H1 (cell line): ENCODE results near the gene RUNX1. TPM values are rescaled to one million over a fixed set of nuclear protein-coding genes. Genes with fewer than 3 reads are reported as not detected.

Source experiments
- CTCF ChIA-PET: fragments of 300-600 bp; sonication (Branson Sonifier 250); formaldehyde crosslinking; loops from one replicate; lab custom pipeline; 2021; ENCODE audit not compliant: partially characterized antibody; lab: Charles Lee
- POLR2A ChIA-PET: fragments of 300-600 bp; sonication (Branson Sonifier 250); formaldehyde crosslinking; loops from one replicate; lab custom pipeline; 2021; ENCODE audit warnings: inconsistent platforms; ENCODE audit not compliant: partially characterized antibody; lab: Charles Lee
- DNase-seq, 2 experiments: peaks; one replicate each; pipeline versions ENCODE4 v3.0.0 to v3.0.0-alpha.2; 2010 to 2022; ENCODE audit warnings: low spot score in 2 of 2, low read depth in 1 of 2, mixed read lengths in 1 of 2
- FAIRE-seq: peaks from 2 replicates; lab custom pipeline; 2011; peaks lifted over from hg19 to GRCh38; lab: Jason Lieb, UNC
- H2AFZ ChIP-seq: 2 replicates; pipeline ENCODE4 v1.8.1; 2012; ENCODE audit warnings: low read length, inconsistent platforms
- H2AK5ac ChIP-seq: 2 replicates; pipeline ENCODE4 v1.6.1; 2013; ENCODE audit warnings: low read depth, low read length
- H2BK120ac ChIP-seq: replicated peaks from 2 replicates; pipeline ENCODE3; 2013; ENCODE audit warnings: low read depth, low read length, inconsistent platforms
- H2BK12ac ChIP-seq: 2 replicates; pipeline ENCODE4 v1.6.1; 2013; ENCODE audit warnings: low read depth, low read length
- H2BK15ac ChIP-seq: 2 replicates; pipeline ENCODE4 v1.6.1; 2013; ENCODE audit warnings: low read length
- H2BK20ac ChIP-seq: 2 replicates; pipeline ENCODE4 v1.6.1; 2013; ENCODE audit warnings: low read length
- H2BK5ac ChIP-seq: 2 replicates; pipeline ENCODE4 v1.6.1; 2013; ENCODE audit warnings: low read depth, low read length
- H3K14ac ChIP-seq: 2 replicates; pipeline ENCODE4 v1.6.1; 2013; ENCODE audit warnings: inconsistent platforms; ENCODE audit not compliant: insufficient read length
- H3K18ac ChIP-seq: 2 replicates; pipeline ENCODE4 v1.6.1; 2013; ENCODE audit warnings: low read length; ENCODE audit errors: extremely low read depth
- H3K23ac ChIP-seq: 2 replicates; pipeline ENCODE4 v1.6.1; 2013; ENCODE audit warnings: inconsistent platforms; ENCODE audit not compliant: insufficient read length
- H3K23me2 ChIP-seq: 2 replicates; pipeline ENCODE4 v1.6.1; 2013; ENCODE audit warnings: low read depth, low read length
- H3K27ac ChIP-seq: 2 replicates; pipeline ENCODE4 v1.6.1; 2011; ENCODE audit warnings: low read depth, low read length, inconsistent platforms
- H3K27me3 ChIP-seq, 4 experiments: replicated peaks in 1 of 4; 1 replicate in 1 of 4; 2 replicates in 3 of 4; pipeline versions ENCODE4 v1.6.1 to v1.8.1; 2011 to 2013; ENCODE audit warnings: low read length in 3 of 4, mild to moderate bottlenecking in 3 of 4, inconsistent platforms in 2 of 4, mixed read lengths in 2 of 4, moderate library complexity in 1 of 4; ENCODE audit not compliant: control insufficient read depth in 3 of 4, insufficient read depth in 3 of 4; ENCODE audit errors: extremely low read depth in 1 of 4
- H3K36me3 ChIP-seq, 4 experiments: 2 replicates each; pipeline versions ENCODE4 v1.6.1 to v1.8.1; 2011 to 2013; ENCODE audit warnings: mild to moderate bottlenecking in 4 of 4, low read length in 3 of 4, moderate library complexity in 2 of 4, control low read depth in 1 of 4, inconsistent platforms in 1 of 4; ENCODE audit not compliant: insufficient read depth in 4 of 4, control insufficient read depth in 2 of 4
- H3K4ac ChIP-seq: replicated peaks from 2 replicates; pipeline ENCODE3; 2013; ENCODE audit warnings: low read length, low read depth, mixed read lengths, inconsistent platforms; ENCODE audit not compliant: insufficient read length
- H3K4me1 ChIP-seq, 4 experiments: replicated peaks in 1 of 4; 1 replicate in 1 of 4; 2 replicates in 3 of 4; pipeline versions ENCODE4 v1.6.1 to v1.8.1; 2011 to 2013; ENCODE audit warnings: low read length in 3 of 4, inconsistent platforms in 2 of 4, mixed read lengths in 1 of 4; ENCODE audit not compliant: insufficient read depth in 4 of 4, control insufficient read depth in 3 of 4
- H3K4me2 ChIP-seq, 2 experiments: 2 replicates each; pipeline versions ENCODE4 v1.6.1 to v1.8.1; 2011 to 2013; ENCODE audit warnings: low read depth in 2 of 2, low read length in 2 of 2, control low read depth in 1 of 2, inconsistent platforms in 1 of 2, mild to moderate bottlenecking in 1 of 2; ENCODE audit not compliant: insufficient read depth in 1 of 2
- H3K4me3 ChIP-seq, 4 experiments: fragments of 200-600, 300-600 bp in 1 of 4; sonication (generic), shearing (Covaris generic), sonication (Bioruptor Twin) in 1 of 4; 2 replicates each; pipeline versions ENCODE4 v1.5.1 to v1.8.1; 2011 to 2016; ENCODE audit warnings: low read length in 4 of 4, low read depth in 3 of 4, control low read depth in 2 of 4, inconsistent platforms in 2 of 4, mild to moderate bottlenecking in 2 of 4, mixed read lengths in 1 of 4, moderate library complexity in 1 of 4; ENCODE audit not compliant: insufficient read depth in 2 of 4; ENCODE audit errors: extremely low read depth in 1 of 4
- H3K56ac ChIP-seq: replicated peaks from 2 replicates; pipeline ENCODE3; 2013; ENCODE audit warnings: low read depth, mild to moderate bottlenecking, mixed read lengths, low read length, inconsistent platforms; ENCODE audit not compliant: insufficient read length
- H3K79me1 ChIP-seq: 2 replicates; pipeline ENCODE4 v1.6.1; 2013; ENCODE audit warnings: low read depth, low read length, control low read depth
- H3K79me2 ChIP-seq, 2 experiments: 2 replicates each; pipeline versions ENCODE4 v1.6.1 to v1.8.1; 2012 to 2013; ENCODE audit warnings: low read length in 2 of 2, mild to moderate bottlenecking in 2 of 2, inconsistent platforms in 1 of 2; ENCODE audit not compliant: insufficient read depth in 2 of 2, control insufficient read depth in 1 of 2
- H3K9ac ChIP-seq, 4 experiments: replicated peaks in 1 of 4; 1 replicate in 1 of 4; 2 replicates in 3 of 4; pipeline versions ENCODE4 v1.6.1 to v1.8.1; 2011 to 2013; ENCODE audit warnings: low read depth in 3 of 4, low read length in 3 of 4, control low read depth in 2 of 4, mild to moderate bottlenecking in 2 of 4, moderate library complexity in 2 of 4, inconsistent platforms in 1 of 4; ENCODE audit errors: extremely low read depth in 1 of 4
- H3K9me3 ChIP-seq, 2 experiments: 2 replicates each; pipeline versions ENCODE4 v1.6.1 to v1.8.1; 2012 to 2013; ENCODE audit warnings: mild to moderate bottlenecking in 2 of 2, moderate library complexity in 2 of 2, control low read depth in 1 of 2, inconsistent platforms in 1 of 2, low read depth in 1 of 2, low read length in 1 of 2, mixed read lengths in 1 of 2; ENCODE audit not compliant: insufficient read depth in 2 of 2
- H4K20me1 ChIP-seq, 2 experiments: replicated peaks in 1 of 2; 2 replicates each; pipeline versions ENCODE3 to v1.8.1; 2011 to 2013; ENCODE audit warnings: inconsistent platforms in 2 of 2, low read length in 2 of 2, mild to moderate bottlenecking in 1 of 2; ENCODE audit not compliant: insufficient read depth in 2 of 2, control insufficient read depth in 1 of 2
- H4K5ac ChIP-seq: 2 replicates; pipeline ENCODE4 v1.6.1; 2013; ENCODE audit warnings: low read length, low read depth, mixed read lengths, inconsistent platforms; ENCODE audit not compliant: insufficient read length
- H4K8ac ChIP-seq: 2 replicates; pipeline ENCODE4 v1.8.0; 2013; ENCODE audit warnings: mild to moderate bottlenecking, moderate library complexity, low read length, inconsistent platforms; ENCODE audit not compliant: insufficient read depth; ENCODE audit errors: extremely low read depth
- H4K91ac ChIP-seq: replicated peaks from 2 replicates; pipeline ENCODE3; 2013; ENCODE audit warnings: low read length, mixed read lengths, inconsistent platforms; ENCODE audit not compliant: insufficient read length
- ASH2L ChIP-seq: fragments of 200-600, 300-600 bp; sonication (generic); IDR thresholded peaks from one replicate; pipeline ENCODE4 v1.7.1; 2017; ENCODE audit warnings: low read length
- BRCA1 ChIP-seq: IDR thresholded peaks from 2 replicates; pipeline ENCODE4 v1.6.1; 2012; ENCODE audit warnings: low read depth, low read length, improper control_type of control experiment
- CBX5 ChIP-seq: fragments of 300-800, 300-1000 bp; sonication (generic); IDR thresholded peaks from 2 replicates; pipeline ENCODE4 v1.7.1; 2016; ENCODE audit warnings: antibody characterized with exemption, low read length, low read depth
- CEBPB ChIP-seq: IDR thresholded peaks from 2 replicates; pipeline ENCODE4 v1.6.1; 2012; ENCODE audit warnings: low read depth, low read length
- EGR1 ChIP-seq: IDR thresholded peaks from 2 replicates; pipeline ENCODE4 v1.6.1; 2011; ENCODE audit warnings: low read depth, low read length, borderline replicate concordance
- GABPA ChIP-seq: IDR thresholded peaks from 2 replicates; pipeline ENCODE4 v1.6.1; 2011; ENCODE audit warnings: mild to moderate bottlenecking, low read length, moderate library complexity, borderline replicate concordance; ENCODE audit not compliant: insufficient read depth
- JUN ChIP-seq: IDR thresholded peaks from 2 replicates; pipeline ENCODE4 v1.6.1; 2011; ENCODE audit warnings: low read depth, mild to moderate bottlenecking, improper control_type of control experiment, low read length
- KDM1A ChIP-seq: fragments of 200-600, 300-600 bp; sonication (generic); IDR thresholded peaks from 2 replicates; pipeline ENCODE4 v1.7.1; 2016; ENCODE audit warnings: mild to moderate bottlenecking, low read length, borderline replicate concordance
- RXRA ChIP-seq: IDR thresholded peaks from 2 replicates; pipeline ENCODE4 v1.6.1; 2011; ENCODE audit warnings: low read depth, mild to moderate bottlenecking, low read length, moderate library complexity; ENCODE audit not compliant: insufficient read depth
- SP1 ChIP-seq: IDR thresholded peaks from 2 replicates; pipeline ENCODE4 v1.6.1; 2011; ENCODE audit warnings: low read depth, low read length
- SP4 ChIP-seq: IDR thresholded peaks from 2 replicates; pipeline ENCODE4 v1.6.1; 2012; ENCODE audit warnings: low read length, inconsistent platforms
- WGBS, 2 experiments: shearing (Covaris generic) in 1 of 2; methylation state at CpG; one replicate each; pipeline versions ENCODE4 v1.1.6 to v1.1.7; 2013 to 2015; ENCODE audit warnings: low lambda C conversion rate in 2 of 2, mixed read lengths in 2 of 2, inconsistent platforms in 1 of 2, low coverage in 1 of 2, missing lambda C conversion rate in 1 of 2; ENCODE audit not compliant: insufficient replicate concordance in 2 of 2, insufficient coverage in 1 of 2, insufficient read length in 1 of 2; ENCODE audit errors: extremely low coverage in 1 of 2, missing lambda C conversion rate in 1 of 2; 5-methylcytosine and 5-hydroxymethylcytosine counted together
- polyA plus RNA-seq, 7 experiments: library from polyadenylated mRNA; depleted of rRNA in 3 of 7; stranded (reverse) in 5 of 7; unstranded in 2 of 7; fragments of >200 nt in 5 of 7; fragments of 200-250 nt in 2 of 7; gene quantifications; 1 replicate in 5 of 7; 2 replicates in 1 of 7; 4 replicates in 1 of 7; pipeline versions ENCODE4 v1.2.1 to v1.2.3, GENCODE V29; 2011 to 2013; ENCODE audit warnings: missing spikeins in 2 of 7, mixed read lengths in 2 of 7
- total RNA-seq: library from RNA; stranded (reverse); fragmentation: NEBNext Ultra II Directional; extraction: Animal tissue kit (Norgen Biotek cat#: 25700); gene quantifications from 2 replicates; pipeline ENCODE4 v1.2.1, GENCODE V29; 2021

Gene RUNX1
- total and polyA plus RNA-seq, 2 of the 8 experiments (the other 6 are each of a cell fraction or from before 2014, with no cell fraction given), result 0.20 to 0.60 TPM

GRCh38 chr21:35038772-35039319, 10.3 kb downstream of the RUNX1 start:
- CTCF ChIA-PET, result interaction anchor here (0.6 to 1.5 kb wide), 3 partner anchors 8 to 436 kb away, joined by 3 to 4 read pairs (median 3); no protein-coding TSS in a partner anchor
- no peaks in the 10 kb centered on the region for H3K36me3 ChIP-seq
- no peak overlapping the region for H3K9ac ChIP-seq
- no peak overlapping the region for H2BK20ac ChIP-seq
- no peak overlapping the region for H3K4ac ChIP-seq
- H2BK5ac ChIP-seq, result no peak overlapping the region
- no peak overlapping the region for H4K8ac ChIP-seq
- no peak overlapping the region for H3K27ac ChIP-seq
- H2AK5ac ChIP-seq, result no peak overlapping the region
- POLR2A ChIA-PET, result no interaction called here
- H3K56ac ChIP-seq, result no peak overlapping the region
- no peak overlapping the region for H3K23ac ChIP-seq
- no peak overlapping the region for H2BK12ac ChIP-seq
- H2BK120ac ChIP-seq, result no peak overlapping the region
- no peaks in the 10 kb centered on the region for H3K79me2 ChIP-seq
- no peaks in the 10 kb centered on the region for H4K20me1 ChIP-seq
- H3K4me2 ChIP-seq, result no peak overlapping the region
- no peak overlapping the region for H4K91ac ChIP-seq
- no peaks in the 10 kb centered on the region for H3K79me1 ChIP-seq
- DNase-seq (no peak), FAIRE-seq (no peak)
- H3K18ac ChIP-seq, result no peak overlapping the region
- H3K9me3 ChIP-seq, result no peaks in the 10 kb centered on the region
- 93% methylated on average over 5 of the region's 5 CpGs; no CpG with 5 or more reads in 1 of the 2 experiments for WGBS, 2 experiments
- H3K14ac ChIP-seq, result no peak overlapping the region
- no peaks in the 10 kb centered on the region for H3K23me2 ChIP-seq
- H3K27me3 ChIP-seq, result no peaks in the 10 kb centered on the region; a peak in 1 of 7 replicates
- no peak overlapping the region for H2BK15ac ChIP-seq
- H3K4me1 ChIP-seq, result peaks cover 0 to 6% (median 0%) of the 10 kb centered on the region in 4 experiments; a peak in 1 of 7 replicates
- H3K4me3 ChIP-seq, result no peak overlapping the region
- H2AFZ ChIP-seq, result no peak overlapping the region
- no peak overlapping the region for H4K5ac ChIP-seq
- TF ChIP-seq EGR1, result no peak
- no peak for TF ChIP-seq SP1
- no peak for TF ChIP-seq ASH2L
- TF ChIP-seq BRCA1, result no peak
- TF ChIP-seq RXRA, result no peak
- no peak for TF ChIP-seq GABPA
- no peak for TF ChIP-seq CBX5
- no peak for TF ChIP-seq KDM1A
- TF ChIP-seq JUN, result no peak
- no peak for TF ChIP-seq CEBPB
- no peak for TF ChIP-seq SP4
